GM23248 (cell line): Measurements from ENCODE around the gene TIMM13. TPM values are rescaled to one million over a fixed set of nuclear protein-coding genes. Genes with fewer than 3 reads are reported as not detected.

Experiments used
- DNase-seq: peaks from one replicate; pipeline ENCODE4 v3.0.0-alpha.2; 2015
- H2AFZ ChIP-seq: fragments of 200-600 bp; sonication (generic); 2 replicates; pipeline ENCODE4 v1.6.1; 2016; ENCODE audit warnings: antibody characterized with exemption
- H3F3A ChIP-seq: fragments of 200-600 bp; sonication (generic); 2 replicates; pipeline ENCODE4 v1.6.1; 2016; ENCODE audit warnings: mild to moderate bottlenecking, antibody characterized with exemption, mixed run types; ENCODE audit not compliant: insufficient read depth
- H3K27ac ChIP-seq: fragments of 200-600 bp; sonication (generic); 2 replicates; pipeline ENCODE4 v1.5.1; 2016; ENCODE audit warnings: mild to moderate bottlenecking
- H3K27me3 ChIP-seq: fragments of 200-600 bp; sonication (generic); replicated peaks from 2 replicates; pipeline ENCODE4 v1.6.1; 2016; ENCODE audit warnings: mild to moderate bottlenecking; ENCODE audit not compliant: insufficient read depth
- H3K36me3 ChIP-seq: fragments of 200-600 bp; sonication (generic); 2 replicates; pipeline ENCODE4 v1.6.1; 2016; ENCODE audit warnings: low read depth, mild to moderate bottlenecking
- H3K4me1 ChIP-seq: fragments of 200-600 bp; sonication (generic); 2 replicates; pipeline ENCODE4 v1.6.1; 2016; ENCODE audit warnings: mild to moderate bottlenecking; ENCODE audit not compliant: insufficient read depth
- H3K4me2 ChIP-seq: fragments of 200-600 bp; sonication (generic); one replicate; pipeline ENCODE4 v1.6.1; 2016; ENCODE audit warnings: mild to moderate bottlenecking; ENCODE audit not compliant: unreplicated experiment
- H3K4me3 ChIP-seq: fragments of 200-600 bp; sonication (generic); 2 replicates; pipeline ENCODE4 v1.5.1; 2016; ENCODE audit warnings: mild to moderate bottlenecking
- H3K79me2 ChIP-seq: fragments of 200-600 bp; sonication (generic); 2 replicates; pipeline ENCODE4 v1.6.1; 2016; ENCODE audit warnings: mild to moderate bottlenecking; ENCODE audit not compliant: insufficient read depth
- H3K9ac ChIP-seq: fragments of 200-600 bp; sonication (generic); 2 replicates; pipeline ENCODE4 v1.6.1; 2016; ENCODE audit warnings: mild to moderate bottlenecking
- H3K9me2 ChIP-seq: fragments of 200-600 bp; sonication (generic); 2 replicates; pipeline ENCODE4 v1.6.1; 2016; ENCODE audit warnings: mixed run types, mild to moderate bottlenecking, moderate library complexity; ENCODE audit not compliant: insufficient read depth
- H3K9me3 ChIP-seq: fragments of 200-600 bp; sonication (generic); one replicate; pipeline ENCODE4 v1.6.1; 2017; ENCODE audit warnings: low read depth
- H4K20me1 ChIP-seq: fragments of 200-600 bp; sonication (generic); 2 replicates; pipeline ENCODE4 v1.6.0; 2016; ENCODE audit not compliant: insufficient read depth
- EZH2 ChIP-seq: fragments of 200-600 bp; sonication (generic); IDR thresholded peaks from 2 replicates; pipeline ENCODE4 v1.6.1; 2018; ENCODE audit warnings: antibody characterized with exemption, mild to moderate bottlenecking; ENCODE audit not compliant: insufficient read depth, poor library complexity, severe bottlenecking
- EZH2phosphoT487 ChIP-seq: fragments of 200-600 bp; sonication (generic); IDR thresholded peaks from 2 replicates; pipeline ENCODE4 v1.6.1; 2018; ENCODE audit warnings: antibody characterized with exemption, moderate library complexity, mild to moderate bottlenecking, low read depth; ENCODE audit not compliant: insufficient read depth
- WGBS, 2 experiments: methylation state at CpG; one replicate each; pipeline ENCODE4 v1.1.6; 2015 to 2017; ENCODE audit warnings: low lambda C conversion rate in 2 of 2, low coverage in 1 of 2; ENCODE audit errors: missing lambda C conversion rate in 2 of 2; 5-methylcytosine and 5-hydroxymethylcytosine counted together
- in situ Hi-C: fragments of 300-500 bp; cut with MboI; formaldehyde crosslinking; loops from 2 replicates; pipeline ENCODE4 v1.15.0; 2020
- polyA plus RNA-seq: library from polyadenylated mRNA; unstranded; fragments of >200 nt; fragmentation: Nextera tagmentation; extraction: Ambion mirVana; gene quantifications from 2 replicates; pipeline ENCODE4 v1.2.1, GENCODE V29; 2016
- total RNA-seq: library from RNA; depleted of rRNA; stranded (reverse); fragments of >200 nt; shearing (Covaris generic); gene quantifications from 2 replicates; pipeline ENCODE4 v1.2.3, GENCODE V29; 2014

TIMM13 gene
- total and polyA plus RNA-seq, 2 experiments from 2014 or later: 57.6 to 143 TPM

DNA sequence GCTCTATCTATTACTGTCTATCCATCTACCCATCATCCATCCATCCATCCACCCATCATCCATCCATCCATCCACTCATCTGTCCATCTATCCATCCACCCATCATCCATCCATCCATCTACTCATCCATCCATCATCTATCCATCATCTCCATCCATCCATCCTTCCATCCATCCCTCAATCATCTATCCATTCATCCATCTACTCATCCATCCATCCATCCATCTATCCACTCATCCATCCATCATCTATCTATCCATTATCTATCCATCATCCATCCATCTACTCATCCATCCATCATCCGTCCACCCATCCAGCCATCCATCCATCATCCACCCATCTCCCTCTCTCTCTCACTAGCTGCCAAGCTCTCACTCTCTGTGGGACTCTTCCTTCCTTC lies 13.1 kb upstream of the TIMM13 start:
- Histone ChIP-seq H3K79me2 (peaks cover 60% of the 10 kb centered on the region), H2AFZ (no peak overlapping the region), H3K4me1 (no peaks in the 10 kb centered on the region), H3K27ac (no peak overlapping the region), H4K20me1 (no peaks in the 10 kb centered on the region), H3K9ac (no peak overlapping the region), H3K9me3 (no peaks in the 10 kb centered on the region), H3K27me3 (no peaks in the 10 kb centered on the region), H3K36me3 (no peaks in the 10 kb centered on the region), H3K4me2 (no peak overlapping the region), H3K9me2 (no peaks in the 10 kb centered on the region), H3K4me3 (no peak overlapping the region), H3F3A (no peaks in the 10 kb centered on the region)
- no peak for DNase-seq
- 92 to 97% methylated on average over 1 of the region's 1 CpG for WGBS, 2 experiments
- TF ChIP-seq EZH2 (no peak), EZH2phosphoT487 (no peak)
- in situ Hi-C loops: no loop called here

- Histone ChIP-seq H3K4me3 (no peak overlapping the region), H3K9me2 (no peaks in the 10 kb centered on the region), H3K27ac (no peak overlapping the region), H3F3A (no peaks in the 10 kb centered on the region), H3K9me3 (no peaks in the 10 kb centered on the region), H4K20me1 (no peaks in the 10 kb centered on the region), H3K9ac (no peak overlapping the region), H3K27me3 (no peaks in the 10 kb centered on the region), H3K4me1 (no peaks in the 10 kb centered on the region), H3K79me2 (peaks cover 41% of the 10 kb centered on the region), H3K4me2 (no peak overlapping the region), H2AFZ (no peak overlapping the region), H3K36me3 (no peaks in the 10 kb centered on the region)
- no peak for DNase-seq
- in situ Hi-C loops: no loop called here
- TF ChIP-seq EZH2 (no peak), EZH2phosphoT487 (no peak)
- WGBS, 2 experiments: 91 to 94% methylated on average over 19 to 20 of the region's 20 CpGs
Measured at GRCh38 chr19:2438178-2438577, 10.8 kb upstream of the TIMM13 start.

- WGBS, 2 experiments: 96 to 97% methylated on average over 15 of the region's 15 CpGs
- H3K36me3 ChIP-seq: no peaks in the 10 kb centered on the region
Measured at GRCh38 chr19:2436926-2437325, 9.5 kb upstream of the TIMM13 start.

GRCh38 chr19:2436384-2436783 lies 9.0 kb upstream of the TIMM13 start:
- TF ChIP-seq EZH2: no peak
- no peak for TF ChIP-seq EZH2phosphoT487
- Histone ChIP-seq H3K4me3 (no peak overlapping the region), H3K36me3 (no peaks in the 10 kb centered on the region), H3K79me2 (peaks cover 24% of the 10 kb centered on the region), H3K27me3 (no peaks in the 10 kb centered on the region), H4K20me1 (no peaks in the 10 kb centered on the region), H3F3A (no peaks in the 10 kb centered on the region), H3K27ac (no peak overlapping the region), H3K4me1 (no peaks in the 10 kb centered on the region), H3K9me3 (no peaks in the 10 kb centered on the region), H3K9me2 (no peaks in the 10 kb centered on the region), H3K4me2 (no peak overlapping the region), H3K9ac (no peak overlapping the region), H2AFZ (no peak overlapping the region)
- WGBS, 2 experiments: 92 to 97% methylated on average over 5 to 39 of the region's 39 CpGs
- in situ Hi-C loops: no loop called here
- DNase-seq: no peak

More at GRCh38 chr19:2436926-2437325, 9.5 kb upstream of the TIMM13 start:
- Histone ChIP-seq H3K4me2 (no peak overlapping the region), H3K27me3 (no peaks in the 10 kb centered on the region), H3K4me1 (no peaks in the 10 kb centered on the region), H3K27ac (no peak overlapping the region), H3K9ac (no peak overlapping the region), H3K9me3 (no peaks in the 10 kb centered on the region), H3F3A (no peaks in the 10 kb centered on the region), H3K79me2 (peaks cover 29% of the 10 kb centered on the region), H3K4me3 (no peak overlapping the region), H2AFZ (no peak overlapping the region), H3K9me2 (no peaks in the 10 kb centered on the region), H4K20me1 (no peaks in the 10 kb centered on the region)
- no peak for DNase-seq
- in situ Hi-C loops: no loop called here
- TF ChIP-seq EZH2phosphoT487 (no peak), EZH2 (no peak)
